Left lung (tissue), 10 donors: ENCODE results near the gene TALDO1. TPM values are rescaled to one million over a fixed set of nuclear protein-coding genes. Genes with fewer than 3 reads are reported as not detected.
A peak's percentile ranks its signal among the peaks of the same experiment; 100 is the strongest.

Source experiments
- ATAC-seq: fragments of 200-7000 bp; cut with Tn5 transposase; one replicate; pipeline ENCODE4 v1.9.1; 2020; ENCODE audit warnings: moderate library complexity
- DNase-seq, 4 donors: peaks; one replicate each; pipeline ENCODE4 v3.0.0-alpha.2; 2013 to 2020
- H3K27ac ChIP-seq, 2 donors: fragments of 200-600 bp; sonication (generic) in 1 of 2; one replicate each; pipeline versions ENCODE4 v1.5.0 to v1.8.0; 2020 to 2021
- H3K27me3 ChIP-seq, 2 donors: fragments of 200-600 bp; sonication (generic) in 1 of 2; one replicate each; pipeline versions ENCODE4 v1.5.0 to v1.8.0; 2020 to 2021
- H3K36me3 ChIP-seq, 2 donors: fragments of 200-600 bp; sonication (generic) in 1 of 2; one replicate each; pipeline versions ENCODE4 v1.5.0 to v1.8.0; 2020 to 2021
- H3K4me1 ChIP-seq, 2 donors: fragments of 200-600 bp; one replicate each; pipeline ENCODE4 v1.8.0; 2021
- H3K4me3 ChIP-seq, 2 donors: fragments of 200-600 bp; sonication (generic) in 1 of 2; one replicate each; pipeline versions ENCODE4 v1.5.0 to v1.8.0; 2020 to 2021; ENCODE audit warnings: mild to moderate bottlenecking in 1 of 2
- H3K9me3 ChIP-seq, 2 donors: fragments of 200-600 bp; sonication (generic) in 1 of 2; one replicate each; pipeline versions ENCODE4 v1.5.0 to v1.8.0; 2020 to 2021
- CTCF ChIP-seq, 2 donors: fragments of 200-600 bp; sonication (generic) in 1 of 2; IDR thresholded peaks; one replicate each; pipeline versions ENCODE4 v1.5.0 to v1.8.0; 2021; ENCODE audit warnings: antibody characterized with exemption in 2 of 2
- intact Hi-C, 2 donors: fragments of 100-400 bp; cut with DNase I; formaldehyde crosslinking; loops; one replicate each; pipeline versions ENCODE4 v1.11.2 to v1.14.2; 2022
- polyA plus RNA-seq, 6 donors: library from polyadenylated mRNA; unstranded; fragments of 120-200 nt; gene quantifications; one replicate each; pipeline ENCODE4 v1.2.1, GENCODE V29; 2013; ENCODE audit not compliant: insufficient read length in 6 of 6
- total RNA-seq, 2 donors: library from RNA; stranded (reverse); fragmentation: NEBNext Ultra II Directional; extraction: Animal tissue kit (Norgen Biotek cat#: 25700); gene quantifications; one replicate each; pipeline ENCODE4 v1.2.1, GENCODE V29; 2021
- donor health status: DM: no; HTN: yes; CAD: no.
- donor health status: DM: no; HTN: no; CAD: no.

Gene TALDO1
- total and polyA plus RNA-seq, 8 donors: 100 to 322 (median 119) TPM

- intact Hi-C loops: no loop called here
- ATAC-seq (no peak), DNase-seq (no peak)
- Histone ChIP-seq H3K4me1 (peaks cover 14 to 59% of the 10 kb centered on the region in 2 donors), H3K27me3 (peaks cover 0 to 41% of the 10 kb centered on the region in 2 donors), H3K36me3 (peaks cover 0 to 49% of the 10 kb centered on the region in 2 donors), H3K9me3 (no peaks in the 10 kb centered on the region), H3K4me3 (no peak overlapping the region), H3K27ac (peak overlapping the region; percentile 53 to 59)
- no peak for TF ChIP-seq CTCF (IDR thresholded peaks at IDR 0.05)
Measured at GRCh38 chr11:704228-704674, 43.0 kb upstream of the TALDO1 start.

- ATAC-seq (peak; percentile 69), DNase-seq (peak in 2 of 4 donors; percentile 79 to 89)
- TF ChIP-seq CTCF (IDR thresholded peaks at IDR 0.05): no peak
- Histone ChIP-seq H3K27me3 (peaks cover 0 to 49% of the 10 kb centered on the region in 2 donors), H3K27ac (peak overlapping the region; percentile 53 to 59), H3K36me3 (peaks cover 0 to 42% of the 10 kb centered on the region in 2 donors), H3K9me3 (no peaks in the 10 kb centered on the region), H3K4me3 (peak overlapping the region; percentile 40 to 50), H3K4me1 (peaks cover 14 to 56% of the 10 kb centered on the region in 2 donors)
- intact Hi-C loops: no loop called here
Measured at GRCh38 chr11:704781-705645, 42.3 kb upstream of the TALDO1 start.

- no peak for TF ChIP-seq CTCF (IDR thresholded peaks at IDR 0.05)
- Histone ChIP-seq H3K27ac (peak within 1 kb of the TSS; percentile 59 to 72), H3K36me3 (peaks cover 0 to 33% of the 10 kb centered on the region in 2 donors), H3K4me1 (peaks cover 14 to 63% of the 10 kb centered on the region in 2 donors), H3K9me3 (no peaks in the 10 kb centered on the region), H3K4me3 (peak within 1 kb of the TSS; percentile 40 to 50), H3K27me3 (peaks cover 0 to 57% of the 10 kb centered on the region in 2 donors)
- intact Hi-C loops: no loop called here
- peak; percentile 64 for ATAC-seq
- peak in 2 of 4 donors; percentile 78 to 92 for DNase-seq
Measured at GRCh38 chr11:705646-706438, 41.4 kb upstream of the TALDO1 start, which contains the start of gene EPS8L2. Gene EPS8L2, plus strand, starts transcription at chr11:706231. Its CDS starts 3,177 bp downstream, at chr11:709408.

- TF ChIP-seq CTCF (IDR thresholded peaks at IDR 0.05): no peak
- Histone ChIP-seq H3K27ac (peak overlapping the region; percentile 26 to 72), H3K9me3 (no peaks in the 10 kb centered on the region), H3K4me1 (peaks cover 14 to 65% of the 10 kb centered on the region in 2 donors), H3K36me3 (peaks cover 0 to 31% of the 10 kb centered on the region in 2 donors), H3K4me3 (peak overlapping the region; percentile 40 to 50), H3K27me3 (peaks cover 0 to 58% of the 10 kb centered on the region in 2 donors)
- intact Hi-C loops: no loop called here
- ATAC-seq: peak; percentile 2
- no peak for DNase-seq
Measured at GRCh38 chr11:706439-706956, 40.8 kb upstream of the TALDO1 start.
